ENCODE results near the gene CUBN. TPM values are rescaled to one million over a fixed set of nuclear protein-coding genes. Genes with fewer than 3 reads are reported as not detected.

CUBN gene
- total and polyA plus RNA-seq, 8 donors: 0.28 to 1.3 (median 0.66) TPM

DNA sequence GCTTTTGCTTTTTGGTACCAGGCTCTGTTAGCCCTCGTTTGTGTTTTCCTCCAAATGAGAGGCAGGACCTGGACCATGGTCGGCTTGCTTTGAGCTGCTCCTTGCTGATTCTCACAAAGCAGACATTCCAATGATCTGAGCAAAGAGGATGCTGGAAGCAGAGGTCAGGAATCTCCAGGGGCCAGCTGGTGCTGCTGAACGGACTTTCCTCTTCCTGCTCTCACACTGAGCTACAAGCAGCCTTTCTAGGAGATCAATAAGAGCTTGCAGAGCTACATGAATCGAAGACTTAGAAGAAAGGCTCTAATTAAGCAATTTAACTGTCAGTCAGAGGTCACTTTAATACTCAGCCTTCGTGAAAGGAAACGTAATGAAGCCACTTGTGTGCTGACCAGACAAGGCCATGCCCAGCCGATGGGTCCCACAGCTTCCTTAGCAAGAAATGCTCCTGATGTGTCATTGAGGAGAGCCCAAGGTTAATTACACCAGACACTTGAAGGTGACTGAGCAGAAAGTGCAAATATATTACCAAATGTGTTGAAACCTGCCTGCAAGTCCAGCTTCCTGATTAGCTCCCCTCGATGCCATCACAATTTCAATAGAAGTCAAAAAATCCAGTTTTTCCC lies 161.1 kb downstream of the CUBN start:
- intact Hi-C loops (cut with DNase I): no loop called here

DNA sequence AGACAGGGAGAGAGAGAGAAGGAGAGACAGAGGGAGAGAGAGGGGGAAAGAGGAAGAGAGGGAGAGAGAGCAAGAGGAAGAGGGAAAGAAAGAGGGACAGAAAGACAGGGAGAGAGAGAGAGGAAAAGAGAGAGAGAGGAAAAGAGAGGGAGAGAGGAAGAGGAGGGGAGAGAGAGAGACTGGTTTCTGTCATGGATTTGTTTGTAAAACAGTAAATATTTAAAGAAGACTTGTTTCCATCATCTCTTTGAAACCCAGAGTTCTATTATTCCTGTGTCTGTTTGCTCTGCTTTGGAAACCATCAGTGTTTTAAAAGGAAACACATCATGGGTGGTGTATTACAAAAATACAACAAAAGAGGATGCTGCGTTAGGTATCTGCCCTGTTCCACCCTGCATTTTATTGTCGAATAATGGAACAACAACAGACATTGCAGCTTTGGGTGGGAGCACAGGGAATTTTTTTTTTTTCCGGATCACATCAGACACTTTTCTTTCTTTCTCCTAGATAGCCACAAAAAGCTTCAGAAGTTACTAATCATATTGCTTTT lies 161.7 kb downstream of the CUBN start:
- WGBS, 2 donors: 57 to 60% methylated on average over 3 of the region's 3 CpGs
- no peak for FAIRE-seq

More for the DNA sequence above, 161.1 kb downstream of the CUBN start:
- Histone ChIP-seq H3K27ac (peak overlapping the region in 2 of 4 donors; percentile 10 to 33), H3K9me3 (no peaks in the 10 kb centered on the region), H3K36me3 (no peaks in the 10 kb centered on the region), H3K4me3 (no peak overlapping the region), H3K27me3 (no peaks in the 10 kb centered on the region), H3K4me1 (no peaks in the 10 kb centered on the region)
- FAIRE-seq: no peak
- 23 to 24% methylated on average over 8 of the region's 8 CpGs for WGBS, 2 donors
- ATAC-seq: peak in 3 of 4 donors; percentile 40 to 70 (median 44)
- no peak for DNase-seq
- TF ChIP-seq, protein P1, sequence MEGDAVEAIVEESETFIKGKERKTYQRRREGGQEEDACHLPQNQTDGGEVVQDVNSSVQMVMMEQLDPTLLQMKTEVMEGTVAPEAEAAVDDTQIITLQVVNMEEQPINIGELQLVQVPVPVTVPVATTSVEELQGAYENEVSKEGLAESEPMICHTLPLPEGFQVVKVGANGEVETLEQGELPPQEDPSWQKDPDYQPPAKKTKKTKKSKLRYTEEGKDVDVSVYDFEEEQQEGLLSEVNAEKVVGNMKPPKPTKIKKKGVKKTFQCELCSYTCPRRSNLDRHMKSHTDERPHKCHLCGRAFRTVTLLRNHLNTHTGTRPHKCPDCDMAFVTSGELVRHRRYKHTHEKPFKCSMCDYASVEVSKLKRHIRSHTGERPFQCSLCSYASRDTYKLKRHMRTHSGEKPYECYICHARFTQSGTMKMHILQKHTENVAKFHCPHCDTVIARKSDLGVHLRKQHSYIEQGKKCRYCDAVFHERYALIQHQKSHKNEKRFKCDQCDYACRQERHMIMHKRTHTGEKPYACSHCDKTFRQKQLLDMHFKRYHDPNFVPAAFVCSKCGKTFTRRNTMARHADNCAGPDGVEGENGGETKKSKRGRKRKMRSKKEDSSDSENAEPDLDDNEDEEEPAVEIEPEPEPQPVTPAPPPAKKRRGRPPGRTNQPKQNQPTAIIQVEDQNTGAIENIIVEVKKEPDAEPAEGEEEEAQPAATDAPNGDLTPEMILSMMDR (IDR thresholded peaks at IDR 0.05): no peak

DNA sequence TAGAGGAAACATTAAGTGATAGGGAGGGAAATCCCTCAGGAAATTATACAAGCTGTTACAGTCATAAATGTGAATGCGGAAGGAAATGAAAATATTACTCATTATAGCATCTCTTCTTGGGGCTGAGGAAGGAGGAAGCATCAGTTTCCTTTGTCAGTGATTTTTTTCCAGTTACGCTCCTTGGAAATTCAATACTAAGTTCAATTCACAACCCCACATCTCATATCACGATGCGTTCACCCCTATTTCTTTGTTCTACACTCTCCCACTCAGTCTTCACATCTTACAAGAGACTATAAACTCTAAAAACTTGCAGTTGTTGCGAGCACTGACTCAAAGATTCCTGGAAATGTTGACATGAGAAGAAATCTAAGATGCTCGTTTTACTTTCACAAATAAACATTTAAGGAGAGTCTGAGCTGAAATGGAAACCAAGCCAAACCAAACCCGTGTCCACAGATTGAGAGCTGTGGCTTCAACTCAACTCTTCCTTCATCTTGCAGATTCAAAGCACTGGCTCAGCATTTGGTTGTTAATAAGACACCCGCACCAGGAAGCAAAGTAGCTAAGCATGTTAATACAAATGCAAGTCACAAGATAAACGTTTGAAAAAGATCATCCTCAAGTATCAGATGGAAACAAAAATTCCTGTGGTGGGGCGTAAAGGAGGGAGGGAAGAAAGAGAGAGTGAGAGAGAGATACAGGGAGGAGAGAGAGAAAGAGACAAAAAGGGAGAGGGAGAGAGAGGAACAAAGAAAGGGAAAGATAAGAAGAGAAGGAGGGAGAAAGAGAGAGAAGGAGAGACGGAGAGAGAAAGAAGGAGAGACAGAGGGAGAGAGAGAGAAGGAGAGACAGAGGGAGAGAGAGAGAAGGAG lies 162.4 kb downstream of the CUBN start:
- Histone ChIP-seq H3K4me1 (no peaks in the 10 kb centered on the region), H3K27ac (peak overlapping the region in 1 of 4 donors; percentile 33), H3K36me3 (no peaks in the 10 kb centered on the region), H3K4me3 (no peak overlapping the region), H3K9me3 (no peaks in the 10 kb centered on the region), H3K27me3 (no peaks in the 10 kb centered on the region)
- no peak for DNase-seq
- intact Hi-C loops (cut with DNase I): no loop called here
- peak in 2 of 4 donors; percentile 14 to 17 for ATAC-seq
- no peak for FAIRE-seq
- TF ChIP-seq, protein P1 (IDR thresholded peaks at IDR 0.05): no peak
- 57 to 65% methylated on average over 11 of the region's 11 CpGs for WGBS, 2 donors

More for the DNA sequence above, 161.7 kb downstream of the CUBN start:
- H3K9me3 ChIP-seq: no peaks in the 10 kb centered on the region
- DNase-seq (no peak), ATAC-seq (no peak)
- H3K27me3 ChIP-seq: no peaks in the 10 kb centered on the region
- H3K4me3 ChIP-seq: no peak overlapping the region
- intact Hi-C loops (cut with DNase I): no loop called here
- H3K4me1 ChIP-seq: no peaks in the 10 kb centered on the region
- TF ChIP-seq, protein P1 (IDR thresholded peaks at IDR 0.05): no peak
- H3K36me3 ChIP-seq: no peaks in the 10 kb centered on the region
- H3K27ac ChIP-seq: peak overlapping the region in 1 of 4 donors; percentile 33

DNA sequence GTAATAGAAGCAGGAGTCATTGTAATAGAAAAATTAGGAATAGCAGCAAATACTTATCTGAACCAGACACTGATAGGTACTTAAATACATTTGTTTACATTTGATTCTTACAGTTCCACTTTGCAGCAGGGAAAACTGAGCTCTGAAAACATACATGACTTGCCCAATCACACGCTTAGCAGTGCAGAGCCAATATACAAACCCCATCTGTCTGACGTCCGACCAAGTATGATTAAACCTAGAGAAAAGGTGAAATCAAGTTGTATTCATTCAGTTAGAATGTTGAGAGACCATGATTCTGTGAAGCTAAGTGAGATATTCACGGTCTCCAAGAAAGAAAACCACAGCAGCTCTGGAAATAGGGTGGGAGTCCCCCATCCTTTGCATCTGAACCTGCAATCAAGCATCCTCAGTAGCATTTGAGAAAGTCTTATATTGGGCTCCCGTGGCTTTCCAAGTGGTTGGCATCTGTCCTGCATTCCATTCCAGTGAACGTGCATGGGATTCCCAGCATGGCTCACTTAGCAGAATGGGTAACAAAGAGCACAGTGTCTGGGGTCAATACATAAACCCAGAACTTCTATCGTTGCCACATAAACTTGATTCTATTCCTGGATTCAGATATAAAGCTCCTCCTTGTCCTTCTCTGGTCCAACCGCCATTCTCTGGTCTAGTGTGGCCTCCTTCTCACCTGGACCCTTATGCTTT lies 163.7 kb downstream of the CUBN start:
- FAIRE-seq (no peak), DNase-seq (peak in 3 of 6 donors; percentile 26 to 43 (median 39))

More for the DNA sequence above, 163.7 kb downstream of the CUBN start:
- no peak overlapping the region for H3K4me3 ChIP-seq
- H3K36me3 ChIP-seq: no peaks in the 10 kb centered on the region
- intact Hi-C loops (cut with DNase I): no loop called here
- ATAC-seq: peak; percentile 78 to 85 (median 82)
- TF ChIP-seq, protein P1 (IDR thresholded peaks at IDR 0.05): no peak
- no peaks in the 10 kb centered on the region for H3K9me3 ChIP-seq
- no peaks in the 10 kb centered on the region for H3K27me3 ChIP-seq
- 47 to 50% methylated on average over 8 of the region's 8 CpGs for WGBS, 2 donors
- peak overlapping the region in 2 of 4 donors; percentile 42 to 48 for H3K27ac ChIP-seq
- H3K4me1 ChIP-seq: no peaks in the 10 kb centered on the region

Measured in pancreas (tissue), 10 donors.